Measurements from ENCODE around the gene INPP5J.

DNA sequence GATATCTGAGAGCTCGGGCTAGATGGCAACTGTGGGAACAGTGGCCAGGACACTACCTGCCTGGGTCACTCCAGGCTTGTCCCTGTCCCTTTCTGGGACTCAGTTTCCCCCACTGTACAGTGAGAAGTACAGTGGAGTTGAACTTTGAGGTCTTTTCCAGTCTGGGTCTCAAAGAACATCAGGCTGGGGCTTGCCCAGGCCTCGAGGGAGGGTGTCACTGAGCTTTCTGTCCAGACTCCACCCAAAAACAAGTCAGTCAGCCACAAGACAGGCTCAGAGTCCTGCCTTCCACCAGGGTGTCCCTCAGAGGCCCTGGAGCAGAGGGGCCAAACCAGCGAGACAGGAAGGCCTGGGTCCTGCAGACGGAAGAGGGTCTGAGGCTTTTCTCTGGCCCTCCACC, 19.5 kb downstream of the INPP5J start:
- TF ChIP-seq, protein P1, sequence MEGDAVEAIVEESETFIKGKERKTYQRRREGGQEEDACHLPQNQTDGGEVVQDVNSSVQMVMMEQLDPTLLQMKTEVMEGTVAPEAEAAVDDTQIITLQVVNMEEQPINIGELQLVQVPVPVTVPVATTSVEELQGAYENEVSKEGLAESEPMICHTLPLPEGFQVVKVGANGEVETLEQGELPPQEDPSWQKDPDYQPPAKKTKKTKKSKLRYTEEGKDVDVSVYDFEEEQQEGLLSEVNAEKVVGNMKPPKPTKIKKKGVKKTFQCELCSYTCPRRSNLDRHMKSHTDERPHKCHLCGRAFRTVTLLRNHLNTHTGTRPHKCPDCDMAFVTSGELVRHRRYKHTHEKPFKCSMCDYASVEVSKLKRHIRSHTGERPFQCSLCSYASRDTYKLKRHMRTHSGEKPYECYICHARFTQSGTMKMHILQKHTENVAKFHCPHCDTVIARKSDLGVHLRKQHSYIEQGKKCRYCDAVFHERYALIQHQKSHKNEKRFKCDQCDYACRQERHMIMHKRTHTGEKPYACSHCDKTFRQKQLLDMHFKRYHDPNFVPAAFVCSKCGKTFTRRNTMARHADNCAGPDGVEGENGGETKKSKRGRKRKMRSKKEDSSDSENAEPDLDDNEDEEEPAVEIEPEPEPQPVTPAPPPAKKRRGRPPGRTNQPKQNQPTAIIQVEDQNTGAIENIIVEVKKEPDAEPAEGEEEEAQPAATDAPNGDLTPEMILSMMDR (IDR thresholded peaks at IDR 0.05; ENCODE audit: poor library complexity), result no peak
- no peak for TF ChIP-seq EZH2phosphoT487 (IDR thresholded peaks at IDR 0.05; ENCODE audit: low read depth, severe bottlenecking, unreplicated experiment)

Measured in hepatocyte (in vitro differentiated cells).